ENCODE measurements around the gene ASL.

DNA sequence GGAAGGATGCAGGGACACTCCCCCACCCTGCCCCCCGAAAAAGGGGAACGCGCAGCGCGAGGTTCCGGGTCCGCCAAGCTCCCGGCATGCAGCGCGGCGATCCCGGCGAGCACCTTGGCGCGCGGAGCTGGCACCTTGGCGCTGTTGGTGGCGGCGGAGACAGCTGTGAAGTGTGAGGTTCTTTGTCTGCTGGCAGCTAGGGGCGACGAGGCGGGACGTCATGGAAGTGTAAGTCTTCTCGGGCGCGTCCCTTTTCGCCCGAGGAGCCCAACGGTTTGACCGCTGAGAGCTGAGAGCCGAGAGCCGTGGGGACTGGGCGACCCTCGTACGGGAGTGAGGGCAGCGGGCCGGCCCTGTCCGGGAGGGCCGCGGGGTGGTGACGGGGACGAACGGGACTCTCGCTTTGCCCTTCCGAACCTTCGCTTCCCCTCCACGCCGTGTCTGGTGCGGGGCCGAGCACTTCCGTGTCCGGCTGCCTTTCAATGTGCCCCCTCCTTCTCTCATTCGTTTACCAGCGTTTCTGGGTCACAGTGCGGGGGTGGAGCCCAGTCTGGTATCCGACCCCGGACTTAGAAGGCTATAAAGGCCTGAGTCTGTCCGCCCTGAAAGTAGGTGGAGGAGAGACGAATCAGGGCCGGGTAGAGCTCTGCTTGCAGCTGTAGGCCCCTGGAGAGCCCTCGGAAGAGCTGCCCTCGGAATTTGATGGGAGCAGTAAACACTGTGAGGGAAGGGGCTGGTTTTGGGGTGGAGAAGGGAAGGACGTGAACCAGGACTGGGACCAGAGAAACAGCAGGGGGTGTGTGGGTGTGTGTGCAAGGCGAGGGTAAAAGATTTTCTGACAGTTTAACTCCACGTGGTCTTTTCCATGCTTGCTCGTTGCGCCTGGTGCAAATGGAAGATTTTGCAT is 39.4 kb downstream of the ASL start, which contains the start of gene CRCP:
- TF ChIP-seq FOXM1 (IDR thresholded peaks at IDR 0.05; ENCODE audit: borderline replicate concordance) (no peak), FOXK2 (IDR thresholded peaks at IDR 0.05) (no peak), BHLHE40 (IDR thresholded peaks at IDR 0.05; ENCODE audit: borderline replicate concordance) (no peak), SP1 (IDR thresholded peaks at IDR 0.05) (no peak), HDGF (IDR thresholded peaks at IDR 0.05; ENCODE audit: borderline replicate concordance) (no peak)

Measured in HEK293T (cell line).